ENCODE measurements around the gene PLA2G1B. TPM values are rescaled to one million over a fixed set of nuclear protein-coding genes. Genes with fewer than 3 reads are reported as not detected.

Gene PLA2G1B
- total and polyA plus RNA-seq, 4 donors: 0.39 to 4.6 (median 1.1) TPM

DNA sequence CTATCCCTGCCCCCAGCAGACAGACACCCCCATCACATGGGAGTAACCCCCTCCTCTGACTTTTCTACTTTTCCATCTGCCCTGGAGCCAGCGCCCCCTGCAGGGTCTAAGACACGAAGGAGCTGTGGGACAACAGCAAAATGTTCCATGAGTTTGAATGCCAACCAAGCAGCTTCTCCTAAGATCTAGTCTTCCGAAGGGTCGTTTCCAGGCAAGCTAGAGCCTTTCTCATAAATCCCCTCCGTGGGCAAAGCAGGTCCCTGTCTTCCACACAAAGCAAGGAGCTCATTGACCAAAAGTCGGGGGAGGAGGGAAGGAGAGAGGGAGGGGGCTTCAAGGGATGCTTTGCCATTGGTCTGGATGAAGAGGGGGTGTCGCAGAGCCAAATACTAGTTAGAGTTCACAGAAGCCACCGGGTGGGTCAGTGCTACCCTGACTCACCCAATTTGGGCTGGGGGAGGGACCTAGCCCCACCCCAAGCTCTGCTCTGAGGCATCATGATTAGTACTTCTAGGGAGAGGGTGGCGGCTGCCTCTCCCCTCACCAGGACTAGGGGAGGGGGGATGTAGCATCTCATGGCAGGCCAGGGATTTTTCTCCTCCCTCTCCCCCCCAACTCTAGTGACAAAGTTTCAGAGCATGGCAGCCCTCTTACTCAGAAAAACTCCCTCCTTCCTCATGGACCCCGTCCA is 39.8 kb upstream of the PLA2G1B start:
- Histone ChIP-seq H3K9me3 (ENCODE audit: control insufficient read depth in 4 of 4, low read length in 3 of 4) (no peaks in the 10 kb centered on the region), H3K4me3 (ENCODE audit: low read depth in 1 of 3, low read length in 3 of 3) (no peak overlapping the region), H3K27ac (ENCODE audit: low read depth in 1 of 2, low read length in 2 of 2) (no peak overlapping the region), H3K9ac (ENCODE audit: low read depth in 1 of 2, low read length in 2 of 2) (no peak overlapping the region), H3K27me3 (ENCODE audit: control insufficient read depth in 4 of 4, insufficient read depth in 4 of 4, low read length in 3 of 4) (peaks cover 0 to 8% (median 3%) of the 10 kb centered on the region in 4 donors), H3K36me3 (ENCODE audit: control insufficient read depth in 4 of 4, insufficient read depth in 3 of 4, low read depth in 1 of 4, low read length in 3 of 4) (no peaks in the 10 kb centered on the region), H3K4me1 (ENCODE audit: control insufficient read depth in 4 of 4, insufficient read depth in 4 of 4, low read length in 3 of 4) (peaks cover 0 to 20% (median 10%) of the 10 kb centered on the region in 4 donors)
- no peak for DNase-seq (ENCODE audit: low spot score)
- 62% methylated on average over 10 of the region's 10 CpGs for WGBS
- TF ChIP-seq RXRA (IDR thresholded peaks at IDR 0.05) (no peak), RAD21 (IDR thresholded peaks at IDR 0.05) (no peak), FOXA2 (IDR thresholded peaks at IDR 0.05) (no peak), TAF1 (conservative IDR thresholded peaks at IDR 0.05) (no peak), FOXA1 (IDR thresholded peaks at IDR 0.05) (no peak), HNF4A (conservative IDR thresholded peaks at IDR 0.05) (no peak), ATF3 (IDR thresholded peaks at IDR 0.05) (no peak), GABPA (IDR thresholded peaks at IDR 0.05 in 1 of 2, conservative IDR thresholded peaks at IDR 0.05 in 1 of 2) (no peak)
- TF ChIP-seq, protein P1, sequence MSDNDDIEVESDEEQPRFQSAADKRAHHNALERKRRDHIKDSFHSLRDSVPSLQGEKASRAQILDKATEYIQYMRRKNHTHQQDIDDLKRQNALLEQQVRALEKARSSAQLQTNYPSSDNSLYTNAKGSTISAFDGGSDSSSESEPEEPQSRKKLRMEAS (IDR thresholded peaks at IDR 0.05): no peak

- no peak for DNase-seq (ENCODE audit: low spot score)
These were observed 39.3 kb upstream of the PLA2G1B start for GRCh38 chr12:120366845-120367232.

More at GRCh38 chr12:120366845-120367232, 39.3 kb upstream of the PLA2G1B start:
- Histone ChIP-seq H3K27me3 (ENCODE audit: control insufficient read depth in 4 of 4, insufficient read depth in 4 of 4, low read length in 3 of 4) (peaks cover 0 to 8% (median 3%) of the 10 kb centered on the region in 4 donors), H3K9me3 (ENCODE audit: control insufficient read depth in 4 of 4, low read length in 3 of 4) (no peaks in the 10 kb centered on the region), H3K4me3 (ENCODE audit: low read depth in 1 of 3, low read length in 3 of 3) (no peak overlapping the region), H3K36me3 (ENCODE audit: control insufficient read depth in 4 of 4, insufficient read depth in 3 of 4, low read depth in 1 of 4, low read length in 3 of 4) (no peaks in the 10 kb centered on the region), H3K4me1 (ENCODE audit: control insufficient read depth in 4 of 4, insufficient read depth in 4 of 4, low read length in 3 of 4) (peaks cover 0 to 20% (median 10%) of the 10 kb centered on the region in 4 donors), H3K27ac (ENCODE audit: low read depth in 1 of 2, low read length in 2 of 2) (no peak overlapping the region), H3K9ac (ENCODE audit: low read depth in 1 of 2, low read length in 2 of 2) (no peak overlapping the region)
- no peak for TF ChIP-seq HNF4A (conservative IDR thresholded peaks at IDR 0.05)
- TF ChIP-seq, protein P2, sequence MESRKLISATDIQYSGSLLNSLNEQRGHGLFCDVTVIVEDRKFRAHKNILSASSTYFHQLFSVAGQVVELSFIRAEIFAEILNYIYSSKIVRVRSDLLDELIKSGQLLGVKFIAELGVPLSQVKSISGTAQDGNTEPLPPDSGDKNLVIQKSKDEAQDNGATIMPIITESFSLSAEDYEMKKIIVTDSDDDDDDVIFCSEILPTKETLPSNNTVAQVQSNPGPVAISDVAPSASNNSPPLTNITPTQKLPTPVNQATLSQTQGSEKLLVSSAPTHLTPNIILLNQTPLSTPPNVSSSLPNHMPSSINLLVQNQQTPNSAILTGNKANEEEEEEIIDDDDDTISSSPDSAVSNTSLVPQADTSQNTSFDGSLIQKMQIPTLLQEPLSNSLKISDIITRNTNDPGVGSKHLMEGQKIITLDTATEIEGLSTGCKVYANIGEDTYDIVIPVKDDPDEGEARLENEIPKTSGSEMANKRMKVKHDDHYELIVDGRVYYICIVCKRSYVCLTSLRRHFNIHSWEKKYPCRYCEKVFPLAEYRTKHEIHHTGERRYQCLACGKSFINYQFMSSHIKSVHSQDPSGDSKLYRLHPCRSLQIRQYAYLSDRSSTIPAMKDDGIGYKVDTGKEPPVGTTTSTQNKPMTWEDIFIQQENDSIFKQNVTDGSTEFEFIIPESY (IDR thresholded peaks at IDR 0.05): no peak
- no peak for TF ChIP-seq YY1 (IDR thresholded peaks at IDR 0.05)
- TF ChIP-seq, protein P1 (IDR thresholded peaks at IDR 0.05): no peak
- no peak for TF ChIP-seq GABPA (IDR thresholded peaks at IDR 0.05 in 1 of 2, conservative IDR thresholded peaks at IDR 0.05 in 1 of 2)
- no peak for TF ChIP-seq FOXA2 (IDR thresholded peaks at IDR 0.05)
- TF ChIP-seq RAD21 (IDR thresholded peaks at IDR 0.05): no peak
- no peak for TF ChIP-seq FOXA1 (IDR thresholded peaks at IDR 0.05)
- no peak for TF ChIP-seq NR2F2 (IDR thresholded peaks at IDR 0.05)
- TF ChIP-seq, protein P3, sequence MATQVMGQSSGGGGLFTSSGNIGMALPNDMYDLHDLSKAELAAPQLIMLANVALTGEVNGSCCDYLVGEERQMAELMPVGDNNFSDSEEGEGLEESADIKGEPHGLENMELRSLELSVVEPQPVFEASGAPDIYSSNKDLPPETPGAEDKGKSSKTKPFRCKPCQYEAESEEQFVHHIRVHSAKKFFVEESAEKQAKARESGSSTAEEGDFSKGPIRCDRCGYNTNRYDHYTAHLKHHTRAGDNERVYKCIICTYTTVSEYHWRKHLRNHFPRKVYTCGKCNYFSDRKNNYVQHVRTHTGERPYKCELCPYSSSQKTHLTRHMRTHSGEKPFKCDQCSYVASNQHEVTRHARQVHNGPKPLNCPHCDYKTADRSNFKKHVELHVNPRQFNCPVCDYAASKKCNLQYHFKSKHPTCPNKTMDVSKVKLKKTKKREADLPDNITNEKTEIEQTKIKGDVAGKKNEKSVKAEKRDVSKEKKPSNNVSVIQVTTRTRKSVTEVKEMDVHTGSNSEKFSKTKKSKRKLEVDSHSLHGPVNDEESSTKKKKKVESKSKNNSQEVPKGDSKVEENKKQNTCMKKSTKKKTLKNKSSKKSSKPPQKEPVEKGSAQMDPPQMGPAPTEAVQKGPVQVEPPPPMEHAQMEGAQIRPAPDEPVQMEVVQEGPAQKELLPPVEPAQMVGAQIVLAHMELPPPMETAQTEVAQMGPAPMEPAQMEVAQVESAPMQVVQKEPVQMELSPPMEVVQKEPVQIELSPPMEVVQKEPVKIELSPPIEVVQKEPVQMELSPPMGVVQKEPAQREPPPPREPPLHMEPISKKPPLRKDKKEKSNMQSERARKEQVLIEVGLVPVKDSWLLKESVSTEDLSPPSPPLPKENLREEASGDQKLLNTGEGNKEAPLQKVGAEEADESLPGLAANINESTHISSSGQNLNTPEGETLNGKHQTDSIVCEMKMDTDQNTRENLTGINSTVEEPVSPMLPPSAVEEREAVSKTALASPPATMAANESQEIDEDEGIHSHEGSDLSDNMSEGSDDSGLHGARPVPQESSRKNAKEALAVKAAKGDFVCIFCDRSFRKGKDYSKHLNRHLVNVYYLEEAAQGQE (IDR thresholded peaks at IDR 0.05): no peak
- TF ChIP-seq EGR1 (IDR thresholded peaks at IDR 0.05; ENCODE audit: low read depth in 2 of 2): no peak
- no peak for TF ChIP-seq JUND (IDR thresholded peaks at IDR 0.05)
- no peak for TF ChIP-seq TAF1 (conservative IDR thresholded peaks at IDR 0.05)
- no peak for TF ChIP-seq CTCF (IDR thresholded peaks at IDR 0.05; ENCODE audit: low read depth, low read length, missing input control)
- TF ChIP-seq SP1 (IDR thresholded peaks at IDR 0.05): no peak
- no peak for TF ChIP-seq ATF3 (IDR thresholded peaks at IDR 0.05)
- no peak for TF ChIP-seq RXRA (IDR thresholded peaks at IDR 0.05)
- no peak for TF ChIP-seq HNF4G (IDR thresholded peaks at IDR 0.05)
- 83% methylated on average over 7 of the region's 7 CpGs for WGBS
